ENCODE results near the gene RAB11FIP3. TPM values are rescaled to one million over a fixed set of nuclear protein-coding genes. Genes with fewer than 3 reads are reported as not detected.
A peak's percentile ranks its signal among the peaks of the same experiment; 100 is the strongest.

Gene RAB11FIP3
- total RNA-seq, 1 experiment from 2014 or later, result 35.8 TPM

- no TSS peak for BruUV-seq (replicated peaks)
- Mint-ChIP-seq H3K36me3 (ENCODE audit: insufficient read depth, unreplicated experiment) (peaks cover 24% of the 10 kb centered on the region), H3K27ac (ENCODE audit: unreplicated experiment) (no peak overlapping the region)
Observed at GRCh38 chr16:529012-529575, 103.6 kb downstream of the RAB11FIP3 start.

GRCh38 chr16:530111-530817, 104.8 kb downstream of the RAB11FIP3 start:
- Mint-ChIP-seq H3K27me3 (ENCODE audit: insufficient read depth, unreplicated experiment) (no peaks in the 10 kb centered on the region), H3K4me3 (ENCODE audit: unreplicated experiment) (peak overlapping the region; percentile 73), H3K36me3 (ENCODE audit: insufficient read depth, unreplicated experiment) (peaks cover 27% of the 10 kb centered on the region), H3K4me1 (ENCODE audit: low read depth, unreplicated experiment) (no peaks in the 10 kb centered on the region), H3K9me3 (ENCODE audit: unreplicated experiment) (no peaks in the 10 kb centered on the region), H3K27ac (ENCODE audit: unreplicated experiment) (no peak overlapping the region)
- peaks cover 32% of the 10 kb centered on the region for H3K4me1 ChIP-seq
- H3K4me3 ChIP-seq (ENCODE audit: low read depth, low read length), result no peak overlapping the region; the same call in 1 of the 2 replicates
- POLR2A ChIA-PET, result no interaction called here
- 0 out of 2 replicates have a peak, but pooled peaks cover 1% of the 10 kb centered on the region for H3K36me3 ChIP-seq (ENCODE audit: control insufficient read depth, insufficient read depth, low read length)
- TF ChIP-seq CTCF (IDR thresholded peaks at IDR 0.05; ENCODE audit: insufficient read depth in 1 of 2, low read depth in 1 of 2, low read length in 1 of 2, severe bottlenecking in 1 of 2, unreplicated experiment in 1 of 2), result no peak
- CTCF ChIA-PET, result no interaction called here
- no TSS peak for BruUV-seq (replicated peaks)
- DNase-seq, result no peak
- no peaks in the 10 kb centered on the region for H3K9me3 ChIP-seq
- intact Hi-C loops (cut with micrococcal nuclease; ENCODE audit: unreplicated experiment), result no loop called here
- H3K27me3 ChIP-seq (replicated peaks; ENCODE audit: control insufficient read depth, insufficient read depth, low read length), result no peaks in the 10 kb centered on the region

More at GRCh38 chr16:529012-529575, 103.6 kb downstream of the RAB11FIP3 start:
- Mint-ChIP-seq H3K4me1 (ENCODE audit: low read depth, unreplicated experiment) (no peaks in the 10 kb centered on the region), H3K27me3 (ENCODE audit: insufficient read depth, unreplicated experiment) (no peaks in the 10 kb centered on the region), H3K9me3 (ENCODE audit: unreplicated experiment) (no peaks in the 10 kb centered on the region), H3K4me3 (ENCODE audit: unreplicated experiment) (peak overlapping the region; percentile 73)
- Histone ChIP-seq H3K4me1 (peaks cover 21% of the 10 kb centered on the region), H3K4me3 (ENCODE audit: low read depth, low read length) (peak overlapping the region; percentile 76), H3K36me3 (ENCODE audit: control insufficient read depth, insufficient read depth, low read length) (0 out of 2 replicates have a peak, but pooled peaks cover 1% of the 10 kb centered on the region), H3K27me3 (replicated peaks; ENCODE audit: control insufficient read depth, insufficient read depth, low read length) (no peaks in the 10 kb centered on the region), H3K9me3 (no peaks in the 10 kb centered on the region)
- ChIA-PET POLR2A (no interaction called here), CTCF (no interaction called here)
- TF ChIP-seq CTCF (IDR thresholded peaks at IDR 0.05; ENCODE audit: insufficient read depth in 1 of 2, low read depth in 1 of 2, low read length in 1 of 2, severe bottlenecking in 1 of 2, unreplicated experiment in 1 of 2), result no peak
- intact Hi-C loops (cut with micrococcal nuclease; ENCODE audit: unreplicated experiment), result loop anchor here (5.0 kb wide), 1 partner anchor 58 kb away; no protein-coding TSS in a partner anchor
- DNase-seq, result no peak

GRCh38 chr16:531494-532125, 106.2 kb downstream of the RAB11FIP3 start:
- peaks cover 25% of the 10 kb centered on the region for H3K36me3 Mint-ChIP-seq (ENCODE audit: insufficient read depth, unreplicated experiment)
- POLR2A ChIA-PET, result no interaction called here
- H3K9me3 Mint-ChIP-seq (ENCODE audit: unreplicated experiment), result no peaks in the 10 kb centered on the region
- H3K4me3 Mint-ChIP-seq (ENCODE audit: unreplicated experiment), result no peak overlapping the region
- H3K4me1 ChIP-seq, result peaks cover 28% of the 10 kb centered on the region
- DNase-seq, result no peak
- TF ChIP-seq CTCF (IDR thresholded peaks at IDR 0.05; ENCODE audit: insufficient read depth in 1 of 2, low read depth in 1 of 2, low read length in 1 of 2, severe bottlenecking in 1 of 2, unreplicated experiment in 1 of 2), result no peak
- no peak overlapping the region for H3K27ac Mint-ChIP-seq (ENCODE audit: unreplicated experiment)
- no peaks in the 10 kb centered on the region for H3K9me3 ChIP-seq
- H3K27me3 ChIP-seq (replicated peaks; ENCODE audit: control insufficient read depth, insufficient read depth, low read length), result no peaks in the 10 kb centered on the region
- no peaks in the 10 kb centered on the region for H3K27me3 Mint-ChIP-seq (ENCODE audit: insufficient read depth, unreplicated experiment)
- H3K36me3 ChIP-seq (ENCODE audit: control insufficient read depth, insufficient read depth, low read length), result no peaks in the 10 kb centered on the region
- CTCF ChIA-PET, result no interaction called here
- intact Hi-C loops (cut with micrococcal nuclease; ENCODE audit: unreplicated experiment), result no loop called here
- H3K4me1 Mint-ChIP-seq (ENCODE audit: low read depth, unreplicated experiment), result no peaks in the 10 kb centered on the region
- BruUV-seq (replicated peaks), result no TSS peak
- no peak overlapping the region for H3K4me3 ChIP-seq (ENCODE audit: low read depth, low read length)

Data from Caco-2 (cell line).